Measurements from ENCODE around the gene PRKN. TPM values are rescaled to one million over a fixed set of nuclear protein-coding genes. Genes with fewer than 3 reads are reported as not detected.

PRKN gene
- total and polyA plus RNA-seq, 10 donors = 0.23 to 14.1 (median 7.0) TPM

- intact Hi-C loops (cut with DNase I; ENCODE audit: low total_unique reads) = no loop called here
These were observed 572.6 kb downstream of the PRKN start for GRCh38 chr6:162154930-162155329.

GRCh38 chr6:162154001-162154400, 573.6 kb downstream of the PRKN start:
- H3K27ac ChIP-seq = no peak overlapping the region
- DNase-seq = no peak
- WGBS, 5 donors = 47 to 70% (median 57%) methylated on average over 4 of the region's 4 CpGs
- H3K4me3 ChIP-seq = no peak overlapping the region
- H3K9me3 ChIP-seq = peaks cover 0 to 10% (median 3%) of the 10 kb centered on the region in 8 donors
- TF ChIP-seq POLR2A (IDR thresholded peaks at IDR 0.05) = no peak
- no peak for TF ChIP-seq CTCF (IDR thresholded peaks at IDR 0.05 in 8 of 11, conservative IDR thresholded peaks at IDR 0.05 in 3 of 11)
- no peak for TF ChIP-seq POLR2AphosphoS5 (IDR thresholded peaks at IDR 0.05)
- intact Hi-C loops (cut with DNase I; ENCODE audit: low total_unique reads) = no loop called here
- peaks cover 0 to 10% (median 2%) of the 10 kb centered on the region in 6 donors for H3K4me1 ChIP-seq
- H3K27me3 ChIP-seq (replicated peaks in 1 of 7) = no peaks in the 10 kb centered on the region
- H3K36me3 ChIP-seq = no peaks in the 10 kb centered on the region

More at GRCh38 chr6:162154930-162155329, 572.6 kb downstream of the PRKN start:
- H3K9me3 ChIP-seq = peaks cover 0 to 10% (median 3%) of the 10 kb centered on the region in 8 donors
- no peak overlapping the region for H3K27ac ChIP-seq
- peaks cover 0 to 10% (median 2%) of the 10 kb centered on the region in 6 donors for H3K4me1 ChIP-seq
- TF ChIP-seq CTCF (IDR thresholded peaks at IDR 0.05 in 8 of 11, conservative IDR thresholded peaks at IDR 0.05 in 3 of 11) (no peak), POLR2A (IDR thresholded peaks at IDR 0.05) (no peak), POLR2AphosphoS5 (IDR thresholded peaks at IDR 0.05) (no peak)
- no peak overlapping the region for H3K4me3 ChIP-seq
- no peaks in the 10 kb centered on the region for H3K36me3 ChIP-seq
- H3K27me3 ChIP-seq (replicated peaks in 1 of 7) = no peaks in the 10 kb centered on the region
- DNase-seq = no peak

GRCh38 chr6:162153120-162153519, 574.4 kb downstream of the PRKN start:
- no peak for DNase-seq
- no peak for TF ChIP-seq CTCF (IDR thresholded peaks at IDR 0.05 in 8 of 11, conservative IDR thresholded peaks at IDR 0.05 in 3 of 11)
- TF ChIP-seq POLR2AphosphoS5 (IDR thresholded peaks at IDR 0.05) = no peak
- TF ChIP-seq POLR2A (IDR thresholded peaks at IDR 0.05) = no peak
- Histone ChIP-seq H3K27me3 (replicated peaks in 1 of 7) (no peaks in the 10 kb centered on the region), H3K4me3 (no peak overlapping the region), H3K9me3 (peaks cover 0 to 10% (median 3%) of the 10 kb centered on the region in 8 donors), H3K27ac (no peak overlapping the region), H3K36me3 (no peaks in the 10 kb centered on the region), H3K4me1 (peaks cover 0 to 10% (median 2%) of the 10 kb centered on the region in 6 donors)
- intact Hi-C loops (cut with DNase I; ENCODE audit: low total_unique reads) = no loop called here
- 81 to 85% (median 85%) methylated on average over 7 of the region's 7 CpGs for WGBS, 5 donors

GRCh38 chr6:162151021-162151665, 576.4 kb downstream of the PRKN start:
- H3K4me3 ChIP-seq = no peak overlapping the region
- H3K27ac ChIP-seq = no peak overlapping the region
- intact Hi-C loops (cut with DNase I; ENCODE audit: low total_unique reads) = no loop called here
- no peak for DNase-seq
- H3K4me1 ChIP-seq = no peaks in the 10 kb centered on the region
- H3K9me3 ChIP-seq = peaks cover 0 to 10% (median 3%) of the 10 kb centered on the region in 8 donors
- no peaks in the 10 kb centered on the region for H3K27me3 ChIP-seq (replicated peaks in 1 of 7)
- TF ChIP-seq POLR2A (IDR thresholded peaks at IDR 0.05) (no peak), CTCF (IDR thresholded peaks at IDR 0.05 in 8 of 11, conservative IDR thresholded peaks at IDR 0.05 in 3 of 11) (no peak), POLR2AphosphoS5 (IDR thresholded peaks at IDR 0.05) (no peak)
- 32 to 59% (median 36%) methylated on average over 6 of the region's 6 CpGs for WGBS, 5 donors
- no peaks in the 10 kb centered on the region for H3K36me3 ChIP-seq
